Measurements from ENCODE around the gene RTL1.

The RTL1 gene

DNA sequence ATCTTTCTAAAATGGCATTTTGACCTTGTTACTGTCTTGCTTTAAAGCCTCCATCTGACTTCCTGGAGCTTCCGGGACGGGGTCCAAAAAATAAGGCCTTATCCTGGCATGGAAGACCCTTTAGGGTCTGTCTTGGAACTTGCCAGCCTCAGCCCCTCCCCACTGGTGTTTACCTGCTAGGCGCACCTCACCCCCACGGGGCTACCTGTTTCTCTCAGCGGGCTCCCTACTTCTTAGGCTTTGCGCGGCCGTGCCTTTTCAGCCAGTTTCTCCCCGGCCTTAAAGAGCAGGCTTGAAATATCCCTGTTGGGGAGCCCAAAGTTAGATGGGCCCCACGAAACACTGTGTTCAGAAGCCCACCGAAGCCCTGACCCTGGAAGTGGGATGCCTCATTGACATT lies 5.1 kb downstream of the RTL1 start:
- no peak for DNase-seq

DNA sequence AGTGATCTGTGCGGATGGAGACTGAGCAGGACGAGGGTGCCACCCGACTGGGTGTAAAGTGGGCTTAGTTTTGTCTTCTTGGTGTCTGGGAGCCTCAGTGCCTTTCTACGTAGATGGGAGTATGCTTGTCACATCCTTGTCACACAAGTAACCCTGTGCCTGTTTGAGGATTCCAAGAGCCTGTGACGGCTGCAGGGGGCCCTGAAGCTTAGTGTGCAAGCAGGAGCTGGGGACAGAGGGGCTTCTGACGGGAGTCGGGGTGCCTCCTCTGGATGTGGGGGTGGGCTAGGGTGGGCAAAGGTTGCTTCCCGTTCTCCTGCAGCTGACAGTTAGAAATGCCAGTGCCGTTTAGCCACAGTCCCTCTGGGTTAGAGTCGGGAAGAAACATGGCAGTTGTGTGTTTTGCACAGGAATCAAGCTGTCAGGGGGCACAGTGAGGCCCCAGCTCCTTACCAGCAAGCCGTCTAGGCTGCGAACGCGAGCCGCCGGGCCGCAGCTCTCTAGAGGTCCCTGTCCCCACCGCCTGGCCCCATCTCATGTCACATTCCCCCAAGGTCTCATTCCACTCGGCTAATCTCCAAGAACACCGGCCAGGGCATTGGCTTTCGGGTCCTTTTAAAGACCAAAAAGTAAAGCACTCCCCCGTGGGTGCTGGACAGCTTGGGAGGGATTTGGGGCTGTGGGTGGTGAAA lies 7.0 kb downstream of the RTL1 start:
- DNase-seq = no peak

- no peak for DNase-seq
Observed at GRCh38 chr14:100895411-100895810, 8.1 kb downstream of the RTL1 start.

DNA sequence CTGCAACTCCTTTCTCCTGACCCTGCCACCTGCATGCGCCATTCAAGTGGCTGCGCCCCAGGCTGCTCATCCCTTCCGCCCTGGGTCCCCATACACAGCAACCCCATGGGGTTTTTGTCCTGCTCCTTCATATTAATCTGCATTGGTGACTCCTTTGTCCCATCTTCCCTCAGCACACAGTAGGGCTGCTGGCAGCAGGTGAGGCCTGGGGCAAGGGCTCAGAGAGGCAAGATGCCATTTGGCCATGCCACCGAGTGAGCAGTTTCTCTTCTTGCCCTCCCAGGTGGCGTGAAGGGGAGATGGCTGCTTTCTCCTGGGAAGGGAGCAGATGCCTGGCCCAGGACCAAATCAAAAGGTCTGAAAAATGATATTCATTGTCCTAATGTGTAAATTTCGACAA lies 9.1 kb downstream of the RTL1 start:
- DNase-seq = no peak

GRCh38 chr14:100893760-100894159 lies 9.8 kb downstream of the RTL1 start:
- no peak for DNase-seq

GRCh38 chr14:100893228-100893601 lies 10.3 kb downstream of the RTL1 start:
- DNase-seq = no peak

DNA sequence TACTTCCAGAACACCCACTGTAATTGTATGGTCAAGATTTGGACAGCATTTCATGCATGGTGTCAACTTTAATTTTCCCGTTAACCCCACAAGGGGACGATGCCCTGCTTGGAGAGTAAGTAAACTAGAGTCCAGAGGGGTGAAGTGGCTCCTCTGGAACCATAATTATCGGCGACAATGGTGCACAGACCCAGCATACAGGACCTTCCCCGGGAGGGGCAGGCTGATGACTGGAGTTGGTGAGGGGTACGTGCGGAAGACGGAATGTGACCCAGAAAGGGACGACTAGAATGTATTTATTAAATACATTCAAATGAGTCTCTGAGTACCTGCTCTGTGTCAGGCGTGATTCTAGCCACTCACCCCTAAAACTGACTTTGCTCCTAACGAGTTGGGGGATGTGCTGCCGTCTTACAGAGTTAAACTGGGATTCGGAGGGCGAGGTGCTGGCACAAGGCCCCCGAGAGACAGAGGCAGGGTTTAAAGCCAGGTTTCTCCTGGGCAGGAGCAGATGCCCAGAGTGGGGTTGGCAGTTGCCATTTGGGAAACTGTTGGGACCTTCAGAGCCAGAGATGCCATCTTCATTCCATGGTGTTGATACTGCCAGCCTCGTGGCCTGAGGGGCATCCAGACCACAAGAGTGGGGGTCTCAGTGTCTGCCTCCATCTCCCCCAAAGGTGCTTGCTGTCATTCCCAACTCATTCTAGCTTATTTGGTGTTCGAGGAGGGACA lies 10.9 kb downstream of the RTL1 start:
- DNase-seq = no peak

DNA sequence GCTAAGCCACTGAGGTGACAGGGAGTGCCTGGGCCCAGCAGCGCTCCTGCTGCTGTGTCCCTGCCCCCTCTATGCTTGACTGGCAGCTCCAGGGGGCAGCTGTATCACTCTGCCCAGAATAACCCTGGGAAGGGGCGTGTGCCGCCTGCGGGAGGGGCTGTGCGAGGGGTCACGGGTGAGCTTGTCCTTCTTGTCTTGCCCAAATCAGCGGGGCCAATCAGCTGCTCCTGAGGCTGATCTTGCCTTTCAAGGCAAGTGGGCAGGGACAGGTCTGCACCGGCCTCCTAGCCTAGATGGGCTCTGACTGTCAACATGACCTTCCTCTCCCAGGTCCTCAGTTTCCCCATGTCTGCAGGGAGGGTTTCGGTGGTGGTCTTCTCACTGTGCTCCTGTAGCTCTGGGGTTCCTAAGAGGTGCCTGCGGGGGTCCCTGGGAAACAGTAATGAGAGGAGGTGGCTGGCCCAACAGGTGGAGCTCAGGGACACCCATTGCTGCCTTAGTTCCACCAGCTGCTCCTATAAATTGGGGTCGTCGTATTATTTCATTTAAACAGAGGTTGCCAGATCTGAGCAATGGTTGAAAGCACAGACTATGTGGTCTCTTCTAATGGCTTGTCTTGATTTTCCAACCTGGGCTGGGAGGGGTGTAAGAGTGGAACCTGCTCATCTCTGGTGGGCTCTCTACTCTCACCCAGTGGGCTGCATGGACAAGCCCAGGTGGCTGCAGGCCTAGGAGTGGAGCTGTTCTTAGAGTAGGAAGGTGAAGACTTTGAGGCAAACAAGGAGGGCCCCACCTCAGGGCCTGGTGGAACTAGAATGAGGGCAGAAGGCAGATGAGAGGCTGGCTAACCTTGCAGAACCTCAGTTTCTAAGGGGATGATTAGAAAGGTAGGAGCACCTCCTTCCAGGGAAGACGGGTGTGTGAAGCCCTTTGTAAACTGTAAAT lies 11.7 kb downstream of the RTL1 start:
- no peak for DNase-seq

GRCh38 chr14:100891051-100891450 lies 12.5 kb downstream of the RTL1 start:
- no peak for DNase-seq

DNA sequence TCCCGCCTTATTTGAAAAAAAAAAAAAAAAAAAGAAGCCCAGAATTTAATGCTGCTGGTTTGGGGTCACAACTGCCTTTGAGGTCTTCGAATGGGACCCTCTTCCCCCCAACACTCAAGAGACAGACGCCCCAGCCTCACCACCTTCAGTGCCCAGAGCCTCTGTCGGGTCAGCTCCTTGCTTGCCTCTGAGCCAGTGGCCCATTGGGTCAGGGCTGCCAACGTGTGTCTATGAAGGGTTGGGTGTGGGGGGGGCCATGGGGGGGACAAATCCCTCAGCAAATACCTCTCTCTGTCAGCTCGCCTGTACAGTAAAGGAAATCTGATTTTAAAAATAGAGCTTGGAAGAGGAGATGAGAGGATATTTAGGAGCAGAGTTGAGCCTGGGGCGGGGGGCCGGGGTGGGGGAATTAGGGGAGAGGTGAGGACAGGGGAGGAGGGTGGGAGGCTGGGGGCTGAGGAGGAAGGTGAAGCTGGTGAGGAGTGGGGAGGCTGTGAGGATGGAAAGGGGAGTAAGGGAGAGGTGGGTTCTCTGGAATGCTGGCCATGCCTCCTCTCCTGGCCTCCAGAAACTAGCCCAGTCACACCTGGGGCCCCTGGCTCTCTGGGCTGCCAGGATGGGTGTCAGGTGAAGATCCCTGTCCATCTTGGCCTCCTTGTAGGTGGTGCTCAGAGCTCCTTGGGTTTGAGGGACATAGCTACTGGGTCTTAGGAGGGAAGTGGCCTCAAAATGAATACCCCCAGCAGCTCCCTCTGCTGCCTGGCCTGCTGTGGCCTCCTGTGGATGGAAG lies 13.3 kb downstream of the RTL1 start:
- no peak for DNase-seq

- DNase-seq = no peak
Observed at GRCh38 chr14:100889641-100890040, 13.9 kb downstream of the RTL1 start.

GRCh38 chr14:100888789-100889315 lies 14.7 kb downstream of the RTL1 start:
- DNase-seq = no peak

DNA sequence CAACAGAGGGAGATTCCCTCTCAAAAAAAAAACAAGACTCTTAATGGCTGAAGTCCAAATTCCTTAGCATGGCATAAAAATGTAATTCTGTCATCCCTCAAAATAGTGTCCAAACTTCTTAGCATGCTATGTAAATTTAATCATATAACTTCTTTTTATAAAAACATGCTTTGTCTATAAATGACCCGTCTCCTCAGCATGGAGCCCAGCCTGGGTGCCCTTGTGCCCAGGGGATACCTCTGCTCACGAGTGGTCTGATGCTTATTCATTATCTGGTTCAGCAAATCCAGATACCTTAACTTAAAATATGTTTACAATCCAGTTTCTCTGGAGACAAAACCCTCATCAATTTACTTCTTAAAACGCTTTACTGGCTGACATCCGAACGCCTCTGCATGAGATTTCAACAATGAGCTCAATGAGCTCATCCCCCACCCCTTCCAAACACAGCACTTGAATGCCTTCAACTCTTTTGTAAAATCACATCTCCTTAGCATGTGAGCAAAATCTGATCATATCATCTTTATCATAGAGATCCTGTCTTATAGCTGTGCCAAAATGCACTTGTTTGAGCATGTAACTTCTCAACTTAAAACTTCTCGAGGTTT lies 15.7 kb downstream of the RTL1 start:
- DNase-seq = no peak

GRCh38 chr14:100885617-100886016 lies 17.9 kb downstream of the RTL1 start:
- DNase-seq = no peak

- DNase-seq = no peak
Observed at GRCh38 chr14:100885196-100885595, 18.3 kb downstream of the RTL1 start.

GRCh38 chr14:100884456-100884855 lies 19.1 kb downstream of the RTL1 start:
- no peak for DNase-seq

DNA sequence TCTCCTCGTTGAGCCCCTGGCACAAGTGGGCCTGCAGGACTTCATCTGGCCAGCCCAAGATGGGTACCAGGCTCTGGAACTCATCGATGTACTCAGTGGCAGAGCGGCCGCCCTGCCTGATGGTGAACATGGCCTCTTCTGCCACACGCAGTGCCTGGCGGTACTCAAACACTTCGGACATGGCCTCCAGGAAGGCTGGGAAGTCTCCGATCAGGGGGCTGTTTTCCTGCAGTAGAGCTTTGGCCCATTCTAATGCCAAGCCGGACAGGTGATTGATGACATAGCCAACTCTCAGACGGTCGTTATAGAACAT lies 19.8 kb downstream of the RTL1 start:
- DNase-seq = no peak

DNA sequence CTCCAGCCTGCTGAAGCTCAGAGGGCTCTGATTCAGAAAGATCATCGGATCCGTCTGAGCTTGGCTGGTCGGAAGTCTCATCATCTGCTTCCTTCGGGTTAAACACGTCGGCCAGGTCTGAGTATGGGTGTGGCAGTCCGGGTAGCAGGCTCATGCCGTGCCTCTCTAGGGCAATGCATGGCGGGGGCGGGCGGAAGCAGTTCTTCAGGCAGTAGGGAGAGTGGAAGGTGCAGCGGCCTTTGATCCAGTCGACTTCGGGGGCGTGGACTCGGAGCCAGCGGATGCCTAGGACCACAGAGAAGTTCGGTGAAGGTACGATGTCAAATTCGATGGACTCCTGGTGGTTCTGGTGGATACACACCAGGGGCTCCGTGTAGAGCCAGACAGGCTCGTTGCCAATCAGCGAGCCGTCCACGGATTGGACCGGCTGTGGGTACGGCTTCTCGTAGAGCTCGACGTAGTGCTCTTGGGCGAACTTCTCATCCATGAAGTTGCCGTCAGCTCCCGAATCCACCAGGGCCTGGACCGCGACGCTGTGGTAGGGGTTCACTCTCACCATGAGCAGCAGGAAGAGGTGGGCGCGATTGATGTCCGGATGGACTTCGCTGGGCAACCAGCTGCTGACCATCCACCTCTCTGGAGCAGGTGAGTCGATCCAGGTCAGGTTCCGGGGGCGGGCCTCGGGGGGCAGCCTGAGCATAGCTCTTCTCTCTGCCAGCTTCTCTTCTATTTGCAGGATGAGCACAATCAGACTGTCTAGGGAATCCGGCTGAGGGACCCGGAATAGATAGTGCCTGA lies 20.3 kb downstream of the RTL1 start:
- DNase-seq = no peak

DNA sequence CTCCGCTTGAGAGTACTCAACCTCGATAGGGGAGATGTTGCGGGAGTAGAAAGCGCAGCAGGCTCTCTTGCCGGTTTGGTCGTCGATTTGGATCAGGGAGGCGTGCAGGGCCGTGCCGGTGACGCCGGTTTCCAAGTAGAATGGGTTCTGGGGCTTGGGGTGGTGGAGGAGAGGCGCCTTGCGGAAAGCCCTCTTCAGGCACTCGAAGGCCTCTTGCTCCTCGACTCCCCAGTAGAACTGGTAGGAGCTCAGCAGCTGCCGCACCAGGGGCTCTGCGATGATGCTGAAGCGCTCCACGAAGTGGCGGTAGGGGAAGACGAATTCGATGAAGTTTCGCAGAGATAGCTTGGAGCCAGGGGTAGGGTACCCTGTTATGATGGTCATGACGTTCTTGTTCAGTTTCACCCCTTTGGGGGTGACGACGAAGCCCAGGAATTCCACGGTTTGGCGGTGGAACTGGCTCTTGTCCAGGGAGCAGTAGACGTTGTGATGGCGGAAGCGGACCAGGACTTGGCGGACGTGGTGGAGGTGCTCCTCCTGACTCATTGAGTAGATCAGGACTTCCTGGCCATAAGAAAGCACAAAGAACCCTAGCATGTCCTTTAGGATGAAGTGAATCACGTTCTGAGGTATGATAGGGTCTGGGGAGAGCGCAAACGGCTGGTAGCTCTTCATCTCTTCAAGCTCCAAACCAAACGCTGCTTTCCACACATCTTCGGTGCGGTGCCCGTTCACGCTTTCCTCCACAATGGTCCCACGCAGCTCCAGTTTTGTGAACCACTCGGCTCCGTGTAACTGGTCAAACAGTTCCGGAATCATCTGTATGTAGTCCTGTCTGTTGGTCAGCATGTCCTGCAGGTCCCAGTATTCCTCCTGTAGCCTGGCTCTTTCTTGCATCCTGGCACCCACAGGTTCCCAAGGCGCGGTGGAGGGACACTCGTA lies 21.2 kb downstream of the RTL1 start:
- no peak for DNase-seq

All from T-helper 9 cell (primary cell).